Neural progenitor cell (in vitro differentiated cells): ENCODE measurements around the gene SEL1L3. TPM values are rescaled to one million over a fixed set of nuclear protein-coding genes. Genes with fewer than 3 reads are reported as not detected.

Experiments
- DNase-seq: peaks from one replicate; pipeline ENCODE4 v3.0.0-alpha.2; 2016; ENCODE audit warnings: low spot score
- H2AFZ ChIP-seq: fragments of 200-600 bp; sonication (generic); replicated peaks from 2 replicates; pipeline ENCODE4 v1.6.1; 2016; ENCODE audit warnings: antibody characterized with exemption
- H3F3A ChIP-seq: fragments of 200-600 bp; sonication (generic); 2 replicates; pipeline ENCODE4 v1.6.1; 2016; ENCODE audit warnings: antibody characterized with exemption, low read depth
- H3K27ac ChIP-seq: fragments of 200-600 bp; sonication (generic); 2 replicates; pipeline ENCODE4 v1.5.1; 2016; ENCODE audit warnings: mild to moderate bottlenecking
- H3K27me3 ChIP-seq: fragments of 200-600 bp; sonication (generic); 2 replicates; pipeline ENCODE4 v1.6.1; 2016; ENCODE audit warnings: mild to moderate bottlenecking, moderate library complexity
- H3K36me3 ChIP-seq: fragments of 200-600 bp; sonication (generic); 2 replicates; pipeline ENCODE4 v1.5.1; 2016
- H3K4me1 ChIP-seq: fragments of 200-600 bp; sonication (generic); 2 replicates; pipeline ENCODE4 v1.6.1; 2016; ENCODE audit warnings: mixed run types
- H3K4me2 ChIP-seq: fragments of 200-600 bp; sonication (generic); 2 replicates; pipeline ENCODE4 v1.6.1; 2016
- H3K4me3 ChIP-seq: fragments of 200-600 bp; sonication (generic); 2 replicates; pipeline ENCODE4 v1.5.1; 2016
- H3K79me2 ChIP-seq: fragments of 200-600 bp; sonication (generic); 2 replicates; pipeline ENCODE4 v1.6.1; 2016; ENCODE audit warnings: low read depth
- H3K9ac ChIP-seq: fragments of 200-600 bp; sonication (generic); 2 replicates; pipeline ENCODE4 v1.6.1; 2016
- H3K9me3 ChIP-seq: fragments of 200-600 bp; sonication (generic); 2 replicates; pipeline ENCODE4 v1.5.1; 2016; ENCODE audit warnings: low read depth
- H4K20me1 ChIP-seq: fragments of 200-600 bp; sonication (generic); 2 replicates; pipeline ENCODE4 v1.6.1; 2016; ENCODE audit warnings: low read depth
- H3K27ac Mint-ChIP-seq: 3 replicates; pipeline ENCODE4 v1.8.0; 2021; ENCODE audit warnings: mixed read lengths
- H3K27me3 Mint-ChIP-seq: 2 replicates; pipeline ENCODE4 v1.8.0; 2022; ENCODE audit warnings: low read depth, mild to moderate bottlenecking, inconsistent platforms, moderate library complexity, mixed read lengths; ENCODE audit not compliant: insufficient read depth
- H3K36me3 Mint-ChIP-seq: 3 replicates; pipeline ENCODE4 v1.8.0; 2021; ENCODE audit warnings: mixed read lengths
- H3K4me1 Mint-ChIP-seq: 3 replicates; pipeline ENCODE4 v1.8.0; 2021; ENCODE audit warnings: mixed read lengths
- H3K4me3 Mint-ChIP-seq: 3 replicates; pipeline ENCODE4 v1.8.0; 2021; ENCODE audit warnings: mild to moderate bottlenecking, moderate library complexity, mixed read lengths
- H3K9me3 Mint-ChIP-seq: 3 replicates; pipeline ENCODE4 v1.8.0; 2020; ENCODE audit warnings: mixed read lengths
- EZH2 ChIP-seq: fragments of 200-600 bp; sonication (generic); IDR thresholded peaks from 2 replicates; pipeline ENCODE4 v1.6.1; 2017; ENCODE audit warnings: antibody characterized with exemption, mild to moderate bottlenecking, moderate library complexity
- EZH2phosphoT487 ChIP-seq: fragments of 200-600 bp; sonication (generic); IDR thresholded peaks from 2 replicates; pipeline ENCODE4 v1.6.1; 2017; ENCODE audit warnings: antibody characterized with exemption
- total RNA-seq: library from RNA; depleted of rRNA; stranded (reverse); fragments of >200 nt; gene quantifications from 2 replicates; pipeline ENCODE4 v1.2.3, GENCODE V29; 2015; ENCODE audit warnings: low replicate concordance
- TF ChIP-seq, protein P1 (sequence below): fragments of 200-600 bp; sonication (generic); IDR thresholded peaks from 2 replicates; pipeline ENCODE4 v1.5.1; 2017; ENCODE audit warnings: antibody characterized with exemption, mild to moderate bottlenecking

SEL1L3 gene
- total RNA-seq, 1 donor from 2014 or later, result 87.2 TPM

DNA sequence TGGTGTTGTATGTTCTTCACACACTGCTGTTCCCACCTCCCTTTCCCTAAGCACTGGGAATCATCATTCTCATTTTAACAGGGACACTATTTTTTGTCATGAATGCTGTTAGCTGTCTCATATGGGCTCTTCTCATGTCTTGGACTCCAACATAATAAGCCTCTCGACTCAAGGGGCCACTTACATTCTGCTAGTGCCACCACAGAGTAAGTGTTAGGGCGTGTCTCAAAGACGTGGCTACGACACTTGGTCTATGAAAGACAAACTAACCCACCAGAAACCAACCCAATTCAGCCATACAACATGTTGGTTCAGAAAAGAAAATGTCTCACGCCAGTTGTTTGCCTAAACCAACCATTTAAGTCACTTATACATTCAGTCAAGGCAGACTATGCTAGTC lies 32.2 kb downstream of the SEL1L3 start:
- H3K27ac Mint-ChIP-seq, result no peak overlapping the region
- H3K9me3 Mint-ChIP-seq, result no peaks in the 10 kb centered on the region
- H3K36me3 ChIP-seq, result no peaks in the 10 kb centered on the region
- TF ChIP-seq EZH2 (no peak), EZH2phosphoT487 (no peak)
- TF ChIP-seq, protein P1, sequence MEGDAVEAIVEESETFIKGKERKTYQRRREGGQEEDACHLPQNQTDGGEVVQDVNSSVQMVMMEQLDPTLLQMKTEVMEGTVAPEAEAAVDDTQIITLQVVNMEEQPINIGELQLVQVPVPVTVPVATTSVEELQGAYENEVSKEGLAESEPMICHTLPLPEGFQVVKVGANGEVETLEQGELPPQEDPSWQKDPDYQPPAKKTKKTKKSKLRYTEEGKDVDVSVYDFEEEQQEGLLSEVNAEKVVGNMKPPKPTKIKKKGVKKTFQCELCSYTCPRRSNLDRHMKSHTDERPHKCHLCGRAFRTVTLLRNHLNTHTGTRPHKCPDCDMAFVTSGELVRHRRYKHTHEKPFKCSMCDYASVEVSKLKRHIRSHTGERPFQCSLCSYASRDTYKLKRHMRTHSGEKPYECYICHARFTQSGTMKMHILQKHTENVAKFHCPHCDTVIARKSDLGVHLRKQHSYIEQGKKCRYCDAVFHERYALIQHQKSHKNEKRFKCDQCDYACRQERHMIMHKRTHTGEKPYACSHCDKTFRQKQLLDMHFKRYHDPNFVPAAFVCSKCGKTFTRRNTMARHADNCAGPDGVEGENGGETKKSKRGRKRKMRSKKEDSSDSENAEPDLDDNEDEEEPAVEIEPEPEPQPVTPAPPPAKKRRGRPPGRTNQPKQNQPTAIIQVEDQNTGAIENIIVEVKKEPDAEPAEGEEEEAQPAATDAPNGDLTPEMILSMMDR, result no peak
- peaks cover 11% of the 10 kb centered on the region for H3K4me1 ChIP-seq
- H3K27ac ChIP-seq, result no peak overlapping the region
- no peak overlapping the region for H3K4me2 ChIP-seq
- no peak overlapping the region for H3K4me3 Mint-ChIP-seq
- H3K4me1 Mint-ChIP-seq, result no peaks in the 10 kb centered on the region
- no peaks in the 10 kb centered on the region for H3F3A ChIP-seq
- H3K27me3 Mint-ChIP-seq, result no peaks in the 10 kb centered on the region
- H3K27me3 ChIP-seq, result no peaks in the 10 kb centered on the region
- H3K4me3 ChIP-seq, result no peak overlapping the region
- H3K9me3 ChIP-seq, result no peaks in the 10 kb centered on the region
- no peak overlapping the region for H2AFZ ChIP-seq
- no peak for DNase-seq
- no peaks in the 10 kb centered on the region for H4K20me1 ChIP-seq
- H3K79me2 ChIP-seq, result no peaks in the 10 kb centered on the region
- no peak overlapping the region for H3K9ac ChIP-seq
- H3K36me3 Mint-ChIP-seq, result no peaks in the 10 kb centered on the region

- no peak overlapping the region for H3K9ac ChIP-seq
- peaks cover under 1% of the 10 kb centered on the region for H3F3A ChIP-seq
- H3K27me3 Mint-ChIP-seq, result no peaks in the 10 kb centered on the region
- H4K20me1 ChIP-seq, result no peaks in the 10 kb centered on the region
- H3K36me3 ChIP-seq, result no peaks in the 10 kb centered on the region
- peaks cover under 1% of the 10 kb centered on the region for H3K4me1 Mint-ChIP-seq
- H3K36me3 Mint-ChIP-seq, result no peaks in the 10 kb centered on the region
- DNase-seq, result no peak
- no peak for TF ChIP-seq EZH2phosphoT487
- TF ChIP-seq, protein P1, result no peak
- no peak for TF ChIP-seq EZH2
- no peak overlapping the region for H2AFZ ChIP-seq
- no peak overlapping the region for H3K4me3 ChIP-seq
- H3K27me3 ChIP-seq, result no peaks in the 10 kb centered on the region
- no peak overlapping the region for H3K27ac ChIP-seq
- no peak overlapping the region for H3K4me2 ChIP-seq
- peaks cover under 1% of the 10 kb centered on the region for H3K4me1 ChIP-seq
- no peak overlapping the region for H3K27ac Mint-ChIP-seq
- H3K9me3 ChIP-seq, result no peaks in the 10 kb centered on the region
- no peaks in the 10 kb centered on the region for H3K9me3 Mint-ChIP-seq
- H3K79me2 ChIP-seq, result no peaks in the 10 kb centered on the region
- H3K4me3 Mint-ChIP-seq, result no peak overlapping the region
Observed at GRCh38 chr4:25827897-25828296, 34.9 kb downstream of the SEL1L3 start.

- no peak overlapping the region for H3K27ac ChIP-seq
- Mint-ChIP-seq H3K27me3 (peaks cover 2% of the 10 kb centered on the region), H3K4me3 (no peak overlapping the region), H3K36me3 (peaks cover 2% of the 10 kb centered on the region), H3K27ac (no peak overlapping the region), H3K4me1 (peaks cover 6% of the 10 kb centered on the region), H3K9me3 (no peaks in the 10 kb centered on the region)
- peaks cover 6% of the 10 kb centered on the region for H3K4me1 ChIP-seq
- H3K36me3 ChIP-seq, result no peaks in the 10 kb centered on the region
- no peak overlapping the region for H3K4me3 ChIP-seq
- H3K9ac ChIP-seq, result no peak overlapping the region
- H3K9me3 ChIP-seq, result no peaks in the 10 kb centered on the region
- H3F3A ChIP-seq, result peaks cover 6% of the 10 kb centered on the region
- TF ChIP-seq, protein P1, result no peak
- TF ChIP-seq EZH2, result no peak
- TF ChIP-seq EZH2phosphoT487, result no peak
- DNase-seq, result no peak
- no peaks in the 10 kb centered on the region for H4K20me1 ChIP-seq
- H3K4me2 ChIP-seq, result no peak overlapping the region
- H3K27me3 ChIP-seq, result no peaks in the 10 kb centered on the region
- no peak overlapping the region for H2AFZ ChIP-seq
- H3K79me2 ChIP-seq, result no peaks in the 10 kb centered on the region
Observed at GRCh38 chr4:25827373-25827772, 35.4 kb downstream of the SEL1L3 start.
